GM21390 (cell line): ENCODE results near the gene CHST2.
"Not testable (repeated sequence)": the region's sequence is repeated elsewhere in the genome, so short reads cannot be mapped to it uniquely, and the experiment has no call there.

ENCODE experiments used
- ATAC-seq: cut with Tn5 transposase; IDR thresholded peaks from one replicate; pipeline ENCODE4 v1.9.1; 2021; ENCODE audit not compliant: unreplicated experiment

The CHST2 gene, protein sequence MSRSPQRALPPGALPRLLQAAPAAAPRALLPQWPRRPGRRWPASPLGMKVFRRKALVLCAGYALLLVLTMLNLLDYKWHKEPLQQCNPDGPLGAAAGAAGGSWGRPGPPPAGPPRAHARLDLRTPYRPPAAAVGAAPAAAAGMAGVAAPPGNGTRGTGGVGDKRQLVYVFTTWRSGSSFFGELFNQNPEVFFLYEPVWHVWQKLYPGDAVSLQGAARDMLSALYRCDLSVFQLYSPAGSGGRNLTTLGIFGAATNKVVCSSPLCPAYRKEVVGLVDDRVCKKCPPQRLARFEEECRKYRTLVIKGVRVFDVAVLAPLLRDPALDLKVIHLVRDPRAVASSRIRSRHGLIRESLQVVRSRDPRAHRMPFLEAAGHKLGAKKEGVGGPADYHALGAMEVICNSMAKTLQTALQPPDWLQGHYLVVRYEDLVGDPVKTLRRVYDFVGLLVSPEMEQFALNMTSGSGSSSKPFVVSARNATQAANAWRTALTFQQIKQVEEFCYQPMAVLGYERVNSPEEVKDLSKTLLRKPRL

DNA sequence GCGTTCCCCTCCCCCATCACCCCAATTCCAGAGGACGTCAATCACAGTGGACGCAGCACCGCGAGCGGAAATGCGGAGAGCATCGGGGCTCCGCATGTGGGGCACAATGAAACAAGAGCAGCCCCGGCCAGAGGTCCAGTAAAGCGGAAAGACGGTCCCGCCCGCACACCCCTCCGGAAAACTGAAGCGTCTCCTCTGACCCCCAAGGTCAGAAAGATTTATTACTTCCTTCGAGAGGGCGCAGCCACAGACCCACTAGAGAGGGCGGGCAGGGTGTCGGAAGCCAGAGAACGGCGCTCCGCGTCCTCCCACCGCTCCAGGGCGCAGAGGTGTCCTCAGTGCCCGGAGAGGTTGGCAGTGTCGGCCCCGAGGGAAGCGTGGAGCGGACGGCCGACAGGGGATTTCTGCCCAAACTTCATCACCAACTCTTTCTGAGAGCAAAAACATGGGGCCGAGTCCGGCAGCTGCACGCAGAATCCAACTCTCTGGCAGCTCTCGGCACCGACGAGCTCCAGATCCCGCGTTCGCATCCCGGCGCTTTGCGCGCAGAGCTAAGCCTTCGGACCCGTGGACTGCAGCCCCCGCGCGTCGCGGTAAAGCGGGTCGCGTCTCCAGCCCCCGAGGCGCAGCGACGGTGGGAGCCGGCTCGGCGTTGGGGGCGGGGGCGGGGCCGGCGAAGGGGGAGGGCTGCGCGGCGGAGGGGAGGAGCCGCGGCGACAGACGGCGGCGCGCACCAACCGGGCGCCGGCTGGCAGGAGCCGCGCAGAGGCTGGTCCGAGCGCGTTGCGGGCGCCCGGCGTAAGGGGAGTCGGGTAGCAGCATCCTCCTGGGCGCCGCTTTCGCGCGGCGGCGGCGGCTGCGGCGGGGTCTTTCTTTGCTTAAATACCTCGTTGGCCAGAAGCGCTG, at the start of gene CHST2:
CHST2 (plus strand) TSS at position 763 of the 906 bp plus-strand sequence. CDS start 1,046 bp downstream, outside the sequence.
- ATAC-seq = peak; percentile 72

GRCh38 chr3:143070977-143071551, 48.5 kb upstream of the CHST2 start:
- no peak for ATAC-seq

GRCh38 chr3:143071776-143072175, 47.8 kb upstream of the CHST2 start:
- ATAC-seq = no peak

- not testable (repeated sequence) for ATAC-seq
These were observed 47.1 kb upstream of the CHST2 start for GRCh38 chr3:143072298-143073020.

- ATAC-seq = not testable (repeated sequence)
These were observed 46.0 kb upstream of the CHST2 start for GRCh38 chr3:143073541-143073940.

GRCh38 chr3:143073983-143074382, 45.6 kb upstream of the CHST2 start:
- ATAC-seq = not testable (repeated sequence)

GRCh38 chr3:143078883-143079282, 40.7 kb upstream of the CHST2 start:
- ATAC-seq = no peak

DNA sequence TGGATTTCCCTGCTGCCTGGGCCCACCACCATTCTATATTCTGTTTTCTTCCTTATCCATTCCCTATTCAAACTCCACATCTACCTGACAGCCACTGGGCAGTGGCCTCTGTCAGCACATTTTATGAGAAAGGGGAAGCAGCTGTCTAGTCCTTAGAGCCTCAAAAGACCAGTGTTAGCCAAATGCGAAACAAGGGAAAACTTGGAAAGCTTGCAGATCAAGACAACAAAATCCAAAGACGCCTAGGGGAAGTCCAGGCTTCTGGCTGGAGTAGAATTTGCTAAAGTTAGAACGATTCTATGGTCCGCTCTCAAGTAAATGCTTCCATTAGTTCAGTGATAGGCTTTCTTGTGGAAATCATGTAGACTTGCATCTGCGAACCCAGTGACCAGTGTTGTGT, 39.4 kb upstream of the CHST2 start:
- ATAC-seq = no peak

GRCh38 chr3:143081365-143081764, 38.2 kb upstream of the CHST2 start:
- no peak for ATAC-seq

DNA sequence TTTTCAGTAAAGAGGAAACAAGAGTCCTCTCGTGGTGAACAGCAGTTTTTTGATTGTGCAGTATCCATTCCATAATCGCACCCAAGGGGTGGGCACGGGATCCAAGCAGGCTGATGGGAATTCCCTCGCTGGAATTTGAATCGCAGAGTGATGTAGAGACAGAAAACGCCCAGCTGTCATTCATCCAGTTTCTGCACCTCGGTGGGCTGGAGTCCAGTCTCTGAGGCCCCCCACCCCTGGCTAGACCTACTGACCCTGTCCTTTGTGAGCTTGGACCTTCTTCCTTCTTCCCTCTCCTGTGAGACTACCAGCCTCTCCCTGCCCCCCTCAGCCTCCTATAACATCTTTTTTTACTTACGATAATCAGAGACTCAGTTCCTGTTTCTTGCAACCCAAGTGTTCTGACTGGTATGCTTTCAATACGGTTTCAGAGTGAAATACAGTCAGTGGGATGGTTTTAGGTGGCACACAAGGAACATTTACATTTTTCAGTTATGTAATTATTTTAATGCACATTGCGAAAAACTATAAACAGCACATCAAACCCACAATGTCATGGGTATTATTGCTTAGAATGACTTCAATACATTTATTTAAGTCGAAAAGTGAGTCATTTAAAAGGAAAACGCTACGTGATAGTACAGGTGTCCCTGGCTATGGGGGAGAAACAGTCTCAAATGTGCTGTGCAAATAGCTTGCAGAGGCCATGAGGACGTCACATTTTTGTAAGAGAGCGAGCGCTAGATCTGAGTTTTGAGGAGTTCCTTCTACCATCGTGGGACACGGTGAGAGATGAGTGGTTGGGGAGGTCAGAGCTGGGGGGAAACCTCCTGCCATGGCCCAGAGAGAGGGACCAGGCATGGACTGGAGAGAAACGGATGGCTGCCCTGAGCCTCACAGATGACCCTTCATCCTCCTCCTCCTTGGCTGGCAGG, 37.5 kb upstream of the CHST2 start:
- peak; percentile 80 for ATAC-seq

DNA sequence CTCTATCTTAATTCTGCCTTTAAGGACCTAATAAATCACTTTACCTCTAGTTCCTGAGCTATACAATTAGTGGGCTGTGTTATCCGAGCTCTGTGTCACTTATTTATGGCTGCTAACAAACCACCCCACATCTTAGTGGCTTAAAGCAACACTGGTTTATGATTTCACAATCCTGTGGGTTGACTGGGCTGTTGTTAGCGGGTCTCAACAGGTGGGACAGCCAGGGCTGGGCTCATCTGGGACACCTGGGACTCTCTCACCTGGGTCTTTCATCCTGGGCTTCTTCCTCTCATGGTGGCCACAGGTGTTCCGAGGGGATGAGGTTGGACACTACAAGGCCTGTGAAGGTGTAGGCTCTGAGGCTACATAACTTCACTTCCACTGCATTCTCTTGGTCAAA, 35.8 kb upstream of the CHST2 start:
- ATAC-seq = no peak

DNA sequence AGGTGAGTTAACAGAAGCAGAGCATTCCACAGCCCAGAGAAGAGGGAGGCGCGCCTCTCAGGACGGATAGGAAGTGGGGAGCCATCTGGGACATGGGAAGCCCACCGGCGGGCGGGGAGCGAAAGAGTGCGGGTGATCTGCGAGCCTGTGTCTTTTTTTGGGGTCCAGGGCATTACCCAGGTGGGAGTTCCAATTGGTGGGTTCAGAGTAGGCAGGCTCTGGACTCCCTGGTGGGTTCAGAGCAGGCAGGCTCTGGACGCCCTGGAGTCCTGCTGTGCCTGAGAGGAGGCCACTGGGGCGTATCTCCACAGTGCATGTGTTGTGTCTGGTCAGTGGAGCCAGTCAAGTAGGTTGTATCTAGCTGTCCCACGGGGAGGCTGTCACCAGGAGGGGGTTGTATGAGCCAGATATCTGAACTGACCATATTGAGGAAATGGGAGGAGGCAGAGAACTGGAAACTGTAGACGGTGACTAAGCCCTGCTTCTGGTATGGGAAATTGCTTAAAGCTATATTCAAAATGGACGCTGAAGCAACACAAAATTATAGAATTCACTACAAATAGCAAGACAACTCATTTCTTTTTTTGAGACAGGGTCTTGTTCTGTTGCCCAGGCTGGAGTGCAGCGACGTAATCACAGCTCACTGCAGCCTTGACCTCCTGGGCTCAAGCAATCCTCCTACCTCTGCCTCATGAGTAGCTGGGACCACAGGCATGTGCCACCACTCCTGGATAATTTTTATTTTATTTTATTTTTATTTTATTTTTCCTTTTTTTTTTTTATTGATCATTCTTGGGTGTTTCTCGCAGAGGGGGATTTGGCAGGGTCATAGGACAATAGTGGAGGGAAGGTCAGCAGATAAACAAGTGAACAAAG, 34.5 kb upstream of the CHST2 start:
- peak; percentile 48 for ATAC-seq

DNA sequence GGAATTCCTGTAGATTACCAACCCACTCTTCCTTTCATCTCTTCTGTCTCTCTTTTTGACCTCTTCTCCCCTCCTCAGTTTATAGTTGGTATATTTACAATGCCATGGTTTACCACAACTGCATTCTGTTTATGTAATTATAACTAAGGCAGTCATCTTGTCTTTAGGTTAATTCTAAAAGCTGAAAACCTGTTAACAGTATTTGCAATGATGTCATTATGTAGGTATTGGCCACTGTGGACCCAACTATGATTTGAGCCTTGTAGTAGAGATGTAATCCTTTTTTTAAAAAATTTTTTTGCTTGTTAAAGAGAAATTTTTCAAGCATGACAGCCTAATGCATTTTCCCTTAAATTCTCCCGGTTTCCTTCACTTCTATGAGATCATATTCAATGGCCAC, 30.7 kb upstream of the CHST2 start:
- no peak for ATAC-seq

DNA sequence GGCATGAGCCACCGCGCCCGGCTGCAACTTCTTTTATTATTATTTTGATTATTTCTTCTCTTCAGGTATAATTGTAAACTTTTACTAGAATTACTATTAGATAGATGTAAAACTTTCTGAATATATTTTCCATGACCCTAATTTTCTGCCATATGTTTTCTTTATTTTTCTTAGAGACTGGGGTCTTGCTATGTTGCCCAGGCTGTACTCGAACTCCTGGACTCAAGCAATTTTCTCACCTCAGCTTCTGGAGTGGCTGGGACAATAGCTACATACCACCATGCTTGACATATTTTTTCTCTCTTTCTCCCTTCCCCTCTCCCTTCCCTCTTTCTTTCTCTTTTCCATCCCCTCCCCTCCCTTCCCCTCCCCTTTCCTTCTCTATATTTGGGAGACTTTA, 29.6 kb upstream of the CHST2 start:
- no peak for ATAC-seq

DNA sequence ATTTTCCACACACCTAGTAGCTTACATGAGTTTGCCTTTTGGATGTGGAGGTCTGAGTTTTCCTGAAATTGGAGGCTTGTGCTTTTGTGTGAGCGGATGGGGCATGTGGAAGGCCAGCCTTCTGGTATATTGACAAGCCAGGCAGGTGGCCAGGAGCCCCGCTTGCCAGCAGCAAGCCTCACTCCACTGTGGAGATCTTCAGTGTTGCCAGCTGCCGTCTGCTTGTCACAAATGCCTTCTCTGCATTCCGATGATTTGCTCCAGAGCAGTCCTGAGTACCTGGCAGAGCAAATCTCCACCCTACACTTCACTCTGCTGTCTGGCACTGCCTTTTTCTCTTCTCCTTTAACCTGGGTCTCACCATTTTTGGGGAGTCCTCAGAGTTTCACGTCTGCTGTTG, 29.1 kb upstream of the CHST2 start:
- no peak for ATAC-seq

GRCh38 chr3:143090976-143091837, 28.4 kb upstream of the CHST2 start:
- no peak for ATAC-seq

GRCh38 chr3:143092191-143092590, 27.4 kb upstream of the CHST2 start:
- no peak for ATAC-seq

DNA sequence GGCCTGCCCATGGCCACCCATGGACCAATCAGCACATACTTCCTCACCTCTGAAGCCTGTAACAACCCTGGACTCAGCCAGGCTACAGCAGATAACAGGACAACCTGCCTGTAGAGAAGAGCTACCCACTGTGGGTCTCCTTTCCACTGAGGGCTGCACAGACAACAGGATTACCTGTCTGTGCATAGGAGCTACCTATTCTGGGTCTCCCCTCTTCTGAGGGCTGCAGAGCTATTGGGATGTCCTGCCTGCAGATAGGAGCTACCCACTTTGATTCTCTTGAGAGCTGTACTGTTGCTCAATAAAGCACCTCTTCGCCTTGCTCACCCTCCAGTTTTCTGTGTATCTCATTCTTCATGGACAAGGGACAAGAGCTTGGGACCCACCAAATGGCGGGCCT, 23.8 kb upstream of the CHST2 start:
- no peak for ATAC-seq
